Measurements from ENCODE around the gene TBC1D9B. TPM values are rescaled to one million over a fixed set of nuclear protein-coding genes. Genes with fewer than 3 reads are reported as not detected.

The TBC1D9B gene
- polyA plus RNA-seq, 2 of the 4 experiments (the other 2 are of a cell fraction), result 37.2 to 64.7 TPM

- no peak overlapping the region for H3K4me2 ChIP-seq
- ChIA-PET POLR2A (no interaction called here), CTCF (no interaction called here)
- no peaks in the 10 kb centered on the region for H3K4me1 ChIP-seq
- FAIRE-seq, result no peak
- no peak for ATAC-seq
- H3K4me3 ChIP-seq, result no peak overlapping the region
- no peak overlapping the region for H3K27ac ChIP-seq
- 84% methylated on average over 6 of the region's 6 CpGs for WGBS (ENCODE audit: missing lambda C conversion rate)
- H3K9me3 ChIP-seq, result no peaks in the 10 kb centered on the region
- DNase-seq (ENCODE audit: low read depth in 1 of 2, low spot score in 1 of 2), result no peak
- no peak for TF ChIP-seq SMC3 (IDR thresholded peaks at IDR 0.05)
- TF ChIP-seq CTCF (IDR thresholded peaks at IDR 0.05), result no peak
- TF ChIP-seq ATOH8 (CRISPR knock-in tag; IDR thresholded peaks at IDR 0.05; ENCODE audit: low read depth), result no peak
Observed at GRCh38 chr5:179955062-179955461, 47.4 kb upstream of the TBC1D9B start.

- Histone ChIP-seq H3K4me1 (no peaks in the 10 kb centered on the region), H3K27ac (no peak overlapping the region), H3K9me3 (no peaks in the 10 kb centered on the region), H3K4me3 (no peak overlapping the region), H3K4me2 (no peak overlapping the region)
- CTCF ChIA-PET, result no interaction called here
- no peak for DNase-seq (ENCODE audit: low read depth in 1 of 2, low spot score in 1 of 2)
- TF ChIP-seq CHD4 (IDR thresholded peaks at IDR 0.05; ENCODE audit: borderline replicate concordance), result no peak
- TF ChIP-seq ZSCAN20 (CRISPR knock-in tag; IDR thresholded peaks at IDR 0.05), result no peak
- no peak for TF ChIP-seq JUN (IDR thresholded peaks at IDR 0.05)
- POLR2A ChIA-PET, result no interaction called here
- 83% methylated on average over 6 of the region's 6 CpGs for WGBS (ENCODE audit: missing lambda C conversion rate)
- no peak for FAIRE-seq
- no peak for ATAC-seq
Observed at GRCh38 chr5:179954434-179954833, 46.7 kb upstream of the TBC1D9B start.

- no peak overlapping the region for H3K4me2 ChIP-seq
- ATAC-seq, result no peak
- H3K27ac ChIP-seq, result no peak overlapping the region
- ChIA-PET POLR2A (no interaction called here), CTCF (no interaction called here)
- DNase-seq (ENCODE audit: low read depth in 1 of 2, low spot score in 1 of 2), result no peak
- no peaks in the 10 kb centered on the region for H3K9me3 ChIP-seq
- no peaks in the 10 kb centered on the region for H3K4me1 ChIP-seq
- no peak overlapping the region for H3K4me3 ChIP-seq
- FAIRE-seq, result no peak
- WGBS (ENCODE audit: missing lambda C conversion rate), result 96% methylated on average over 4 of the region's 4 CpGs
- TF ChIP-seq ZC3H11A (IDR thresholded peaks at IDR 0.05) (no peak), CBX2 (IDR thresholded peaks at IDR 0.05; ENCODE audit: borderline replicate concordance, low read depth) (no peak), NR3C1 (IDR thresholded peaks at IDR 0.05) (no peak), RCOR1 (IDR thresholded peaks at IDR 0.05; ENCODE audit: low read depth, low read length) (no peak), FOSL2 (IDR thresholded peaks at IDR 0.05) (no peak), FOSL2 (CRISPR knock-in tag; IDR thresholded peaks at IDR 0.05) (no peak), POLR2A (IDR thresholded peaks at IDR 0.05; ENCODE audit: low read length) (no peak), NFE2L2 (conservative IDR thresholded peaks at IDR 0.05; ENCODE audit: low read length) (no peak), KDM5A (IDR thresholded peaks at IDR 0.05) (no peak), CBX8 (IDR thresholded peaks at IDR 0.05) (no peak), BCL3 (IDR thresholded peaks at IDR 0.05) (no peak), FOXS1 (CRISPR knock-in tag; IDR thresholded peaks at IDR 0.05) (no peak)
Observed at GRCh38 chr5:179953987-179954386, 46.3 kb upstream of the TBC1D9B start.

- no peak overlapping the region for H3K27ac ChIP-seq
- no peaks in the 10 kb centered on the region for H3K4me1 ChIP-seq
- DNase-seq (ENCODE audit: low read depth in 1 of 2, low spot score in 1 of 2) (no peak), FAIRE-seq (peak; percentile 87), ATAC-seq (no peak)
- ChIA-PET POLR2A (no interaction called here), CTCF (interaction anchor here (1.5 kb wide), 1 partner anchor 10 kb away, joined by 3 read pairs; no protein-coding TSS in a partner anchor)
- H3K9me3 ChIP-seq, result no peaks in the 10 kb centered on the region
- 50% methylated on average over 13 of the region's 13 CpGs for WGBS (ENCODE audit: missing lambda C conversion rate)
- H3K4me2 ChIP-seq, result no peak overlapping the region
- H3K4me3 ChIP-seq, result no peak overlapping the region
- TF ChIP-seq CBX8 (IDR thresholded peaks at IDR 0.05) (peak; percentile 84; the same call in 1 of the 2 replicates), BHLHE40 (IDR thresholded peaks at IDR 0.05; ENCODE audit: low read depth, low read length) (no peak), HOXB5 (CRISPR knock-in tag; IDR thresholded peaks at IDR 0.05) (no peak), USF2 (IDR thresholded peaks at IDR 0.05) (no peak), CHD2 (IDR thresholded peaks at IDR 0.05; ENCODE audit: low read length, partially characterized antibody) (no peak), POLR2A (IDR thresholded peaks at IDR 0.05; ENCODE audit: low read length) (no peak), ESRRA (IDR thresholded peaks at IDR 0.05; ENCODE audit: borderline replicate concordance, low read length) (no peak), CTCF (IDR thresholded peaks at IDR 0.05) (no peak), ELK1 (IDR thresholded peaks at IDR 0.05; ENCODE audit: low read depth, low read length) (no peak)
Observed at GRCh38 chr5:179936976-179937681, 29.4 kb upstream of the TBC1D9B start.

Data from A549 (cell line).